ENCODE data around the gene STX4.

GRCh38 chr16:31009894-31010584 lies 23.3 kb upstream of the STX4 start:
- TF ChIP-seq, protein P1, sequence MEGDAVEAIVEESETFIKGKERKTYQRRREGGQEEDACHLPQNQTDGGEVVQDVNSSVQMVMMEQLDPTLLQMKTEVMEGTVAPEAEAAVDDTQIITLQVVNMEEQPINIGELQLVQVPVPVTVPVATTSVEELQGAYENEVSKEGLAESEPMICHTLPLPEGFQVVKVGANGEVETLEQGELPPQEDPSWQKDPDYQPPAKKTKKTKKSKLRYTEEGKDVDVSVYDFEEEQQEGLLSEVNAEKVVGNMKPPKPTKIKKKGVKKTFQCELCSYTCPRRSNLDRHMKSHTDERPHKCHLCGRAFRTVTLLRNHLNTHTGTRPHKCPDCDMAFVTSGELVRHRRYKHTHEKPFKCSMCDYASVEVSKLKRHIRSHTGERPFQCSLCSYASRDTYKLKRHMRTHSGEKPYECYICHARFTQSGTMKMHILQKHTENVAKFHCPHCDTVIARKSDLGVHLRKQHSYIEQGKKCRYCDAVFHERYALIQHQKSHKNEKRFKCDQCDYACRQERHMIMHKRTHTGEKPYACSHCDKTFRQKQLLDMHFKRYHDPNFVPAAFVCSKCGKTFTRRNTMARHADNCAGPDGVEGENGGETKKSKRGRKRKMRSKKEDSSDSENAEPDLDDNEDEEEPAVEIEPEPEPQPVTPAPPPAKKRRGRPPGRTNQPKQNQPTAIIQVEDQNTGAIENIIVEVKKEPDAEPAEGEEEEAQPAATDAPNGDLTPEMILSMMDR (IDR thresholded peaks at IDR 0.05), result no peak
- no peak for TF ChIP-seq POLR2A (IDR thresholded peaks at IDR 0.05)

All from prostate gland (tissue), 2 donors.